Stimulated activated CD4-positive, alpha-beta T cell treated with anti-CD3 and anti-CD28 coated beads, Interleukin-1b, Interleukin-23, amount 100 ng/mL, for 1 hour (primary cell): ENCODE measurements around the gene NUDT1.
"Not testable (repeated sequence)": the region's sequence is repeated elsewhere in the genome, so short reads cannot be mapped to it uniquely, and the experiment has no call there.

Experiments
- DNase-seq, 2 donors: peaks; one replicate each; pipeline ENCODE4 v3.0.0-alpha.2; 2020; ENCODE audit warnings: low read depth in 2 of 2

NUDT1 gene

GRCh38 chr7:2269089-2269990, 27.3 kb downstream of the NUDT1 start:
- DNase-seq = not testable (repeated sequence)

GRCh38 chr7:2269991-2270460, 28.0 kb downstream of the NUDT1 start:
- no peak for DNase-seq

GRCh38 chr7:2270495-2270894, 28.5 kb downstream of the NUDT1 start:
- DNase-seq = no peak

GRCh38 chr7:2271273-2272026, 29.4 kb downstream of the NUDT1 start:
- DNase-seq = no peak

- no peak for DNase-seq
Measured at GRCh38 chr7:2272031-2272430, 30.0 kb downstream of the NUDT1 start.

- no peak for DNase-seq
Measured at GRCh38 chr7:2273866-2274265, 31.8 kb downstream of the NUDT1 start.

- DNase-seq = no peak
Measured at GRCh38 chr7:2274666-2275065, 32.6 kb downstream of the NUDT1 start.

- no peak for DNase-seq
Measured at GRCh38 chr7:2275101-2275500, 33.1 kb downstream of the NUDT1 start.

GRCh38 chr7:2276107-2276506, 34.1 kb downstream of the NUDT1 start:
- no peak for DNase-seq

- DNase-seq = no peak
Measured at GRCh38 chr7:2278026-2278425, 36.0 kb downstream of the NUDT1 start.

- DNase-seq = no peak
Measured at GRCh38 chr7:2279896-2280295, 37.9 kb downstream of the NUDT1 start.

- DNase-seq = no peak
Measured at GRCh38 chr7:2280424-2280823, 38.4 kb downstream of the NUDT1 start.

GRCh38 chr7:2281541-2281940, 39.5 kb downstream of the NUDT1 start:
- no peak for DNase-seq

- DNase-seq = no peak
Measured at GRCh38 chr7:2282185-2282751, 40.2 kb downstream of the NUDT1 start.

- no peak for DNase-seq
Measured at GRCh38 chr7:2283074-2283473, 41.0 kb downstream of the NUDT1 start.

GRCh38 chr7:2287745-2288144, 45.7 kb downstream of the NUDT1 start:
- no peak for DNase-seq

- no peak for DNase-seq
Measured at GRCh38 chr7:2288503-2288902, 46.5 kb downstream of the NUDT1 start.

- DNase-seq = no peak
Measured at GRCh38 chr7:2289111-2289586, 47.1 kb downstream of the NUDT1 start.

- no peak for DNase-seq
Measured at GRCh38 chr7:2289621-2290020, 47.6 kb downstream of the NUDT1 start.

- DNase-seq = no peak
Measured at GRCh38 chr7:2290877-2291276, 48.9 kb downstream of the NUDT1 start.

- DNase-seq = no peak
Measured at GRCh38 chr7:2295936-2296620, 54.1 kb downstream of the NUDT1 start.

GRCh38 chr7:2296832-2297231, 54.8 kb downstream of the NUDT1 start:
- DNase-seq = no peak
